AG04449 (cell line): ENCODE results near the gene SHISA6.

Source experiments
- CTCF ChIA-PET: fragments of 350-600 bp; formaldehyde crosslinking; extraction: SDS; loops from one replicate; lab custom pipeline; 2021; ENCODE audit warnings: antibody characterized with exemption; lab: Yijun Ruan, JAX
- POLR2A ChIA-PET: fragments of 400-600, 350-600 bp; formaldehyde crosslinking; extraction: SDS; loops from one replicate; lab custom pipeline; 2020; ENCODE audit warnings: antibody characterized with exemption, inconsistent platforms; lab: Yijun Ruan, JAX
- DNase-seq: peaks from one replicate; pipeline ENCODE4 v3.0.0-alpha.2; 2010; ENCODE audit warnings: low read depth, low spot score
- H3K4me3 ChIP-seq: 2 replicates; pipeline ENCODE4 v1.5.1; 2011; ENCODE audit warnings: low read depth, mild to moderate bottlenecking, control low read depth, low read length
- CTCF ChIP-seq: IDR thresholded peaks from one replicate; pipeline ENCODE4 v1.5.1; 2011; ENCODE audit warnings: mild to moderate bottlenecking, moderate library complexity, low read length, control low read depth, inconsistent platforms; ENCODE audit not compliant: insufficient read depth; ENCODE audit errors: missing control alignments

The SHISA6 gene

GRCh38 chr17:11610999-11611566 lies 370.1 kb downstream of the SHISA6 start:
- no peak overlapping the region for H3K4me3 ChIP-seq
- CTCF ChIA-PET: no interaction called here
- TF ChIP-seq CTCF: no peak
- DNase-seq: no peak
- POLR2A ChIA-PET: no interaction called here

GRCh38 chr17:11612956-11613355 lies 371.9 kb downstream of the SHISA6 start:
- ChIA-PET CTCF (no interaction called here), POLR2A (no interaction called here)
- TF ChIP-seq CTCF: no peak
- no peak for DNase-seq
- H3K4me3 ChIP-seq: no peak overlapping the region
